ENCODE data around the gene PRM3.

The PRM3 gene

DNA sequence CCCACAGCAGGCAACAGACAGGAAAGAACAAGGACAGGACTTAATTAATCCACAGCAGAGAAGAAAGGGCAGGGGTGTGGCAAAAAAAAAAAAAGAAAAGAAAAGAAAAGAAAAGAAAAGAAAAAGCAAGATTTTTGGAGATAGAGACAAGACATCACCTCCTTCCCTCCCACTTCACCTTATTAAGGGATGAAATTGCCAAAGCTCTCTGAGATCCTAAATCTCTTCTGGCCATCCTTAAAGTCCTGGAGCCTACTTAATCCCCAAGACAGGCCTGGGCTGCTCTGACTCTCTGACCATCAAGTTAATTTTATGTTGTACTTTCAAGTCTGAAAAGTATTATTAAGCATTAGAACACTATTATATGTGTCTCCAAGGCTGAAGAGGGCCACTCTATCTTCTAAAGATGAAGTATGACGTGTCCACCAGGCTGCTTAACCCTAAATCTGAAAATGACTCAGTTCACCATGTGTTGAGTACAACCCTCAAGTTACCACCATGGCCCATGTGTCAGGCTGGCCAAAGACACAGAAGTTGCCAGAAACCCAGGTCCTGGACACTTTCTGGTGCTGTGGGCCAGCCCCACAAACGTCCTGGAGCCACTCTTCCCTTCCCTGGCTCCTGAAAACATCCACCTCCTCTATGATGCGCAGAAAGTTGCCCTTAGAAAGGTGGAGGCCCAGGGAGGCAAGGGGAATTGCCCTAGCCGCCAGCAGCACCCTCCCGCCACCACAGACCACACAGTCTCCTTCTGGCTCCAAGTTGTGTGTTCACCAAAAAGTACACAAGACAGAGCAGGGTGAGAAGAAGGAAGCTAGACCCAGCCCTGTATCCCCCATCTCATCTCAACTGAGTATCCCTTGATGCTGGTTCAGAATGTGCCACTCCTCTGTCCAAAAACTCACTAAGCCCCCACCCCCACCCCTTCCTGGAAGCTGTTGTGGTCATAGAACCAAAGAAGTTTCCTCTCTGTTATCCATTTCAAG, 20.1 kb downstream of the PRM3 start:
- TF ChIP-seq, protein P1, sequence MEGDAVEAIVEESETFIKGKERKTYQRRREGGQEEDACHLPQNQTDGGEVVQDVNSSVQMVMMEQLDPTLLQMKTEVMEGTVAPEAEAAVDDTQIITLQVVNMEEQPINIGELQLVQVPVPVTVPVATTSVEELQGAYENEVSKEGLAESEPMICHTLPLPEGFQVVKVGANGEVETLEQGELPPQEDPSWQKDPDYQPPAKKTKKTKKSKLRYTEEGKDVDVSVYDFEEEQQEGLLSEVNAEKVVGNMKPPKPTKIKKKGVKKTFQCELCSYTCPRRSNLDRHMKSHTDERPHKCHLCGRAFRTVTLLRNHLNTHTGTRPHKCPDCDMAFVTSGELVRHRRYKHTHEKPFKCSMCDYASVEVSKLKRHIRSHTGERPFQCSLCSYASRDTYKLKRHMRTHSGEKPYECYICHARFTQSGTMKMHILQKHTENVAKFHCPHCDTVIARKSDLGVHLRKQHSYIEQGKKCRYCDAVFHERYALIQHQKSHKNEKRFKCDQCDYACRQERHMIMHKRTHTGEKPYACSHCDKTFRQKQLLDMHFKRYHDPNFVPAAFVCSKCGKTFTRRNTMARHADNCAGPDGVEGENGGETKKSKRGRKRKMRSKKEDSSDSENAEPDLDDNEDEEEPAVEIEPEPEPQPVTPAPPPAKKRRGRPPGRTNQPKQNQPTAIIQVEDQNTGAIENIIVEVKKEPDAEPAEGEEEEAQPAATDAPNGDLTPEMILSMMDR (IDR thresholded peaks at IDR 0.05): no peak
- Histone ChIP-seq H3K4me3 (no peak overlapping the region), H3K27ac (no peak overlapping the region), H3K27me3 (no peaks in the 10 kb centered on the region), H3K36me3 (no peaks in the 10 kb centered on the region), H3K9me3 (no peaks in the 10 kb centered on the region), H3K4me1 (peaks cover 0 to 35% (median 24%) of the 10 kb centered on the region in 4 donors)
- intact Hi-C loops (cut with DNase I; ENCODE audit: low total_unique reads): no loop called here
- DNase-seq: no peak

- no peak for DNase-seq
- TF ChIP-seq, protein P1 (IDR thresholded peaks at IDR 0.05): no peak
- Histone ChIP-seq H3K4me1 (peaks cover 0 to 34% (median 21%) of the 10 kb centered on the region in 4 donors), H3K4me3 (no peak overlapping the region), H3K27ac (no peak overlapping the region), H3K27me3 (no peaks in the 10 kb centered on the region), H3K9me3 (no peaks in the 10 kb centered on the region), H3K36me3 (no peaks in the 10 kb centered on the region)
- intact Hi-C loops (cut with DNase I; ENCODE audit: low total_unique reads): no loop called here
These were observed 20.9 kb downstream of the PRM3 start for GRCh38 chr16:11252482-11252931.

- Histone ChIP-seq H3K4me1 (peaks cover 0 to 27% (median 14%) of the 10 kb centered on the region in 4 donors), H3K9me3 (no peaks in the 10 kb centered on the region), H3K27me3 (no peaks in the 10 kb centered on the region), H3K36me3 (no peaks in the 10 kb centered on the region), H3K4me3 (no peak overlapping the region), H3K27ac (no peak overlapping the region)
- intact Hi-C loops (cut with DNase I; ENCODE audit: low total_unique reads): no loop called here
- DNase-seq: no peak
- TF ChIP-seq, protein P1 (IDR thresholded peaks at IDR 0.05): no peak
These were observed 21.6 kb downstream of the PRM3 start for GRCh38 chr16:11251525-11252481.

DNA sequence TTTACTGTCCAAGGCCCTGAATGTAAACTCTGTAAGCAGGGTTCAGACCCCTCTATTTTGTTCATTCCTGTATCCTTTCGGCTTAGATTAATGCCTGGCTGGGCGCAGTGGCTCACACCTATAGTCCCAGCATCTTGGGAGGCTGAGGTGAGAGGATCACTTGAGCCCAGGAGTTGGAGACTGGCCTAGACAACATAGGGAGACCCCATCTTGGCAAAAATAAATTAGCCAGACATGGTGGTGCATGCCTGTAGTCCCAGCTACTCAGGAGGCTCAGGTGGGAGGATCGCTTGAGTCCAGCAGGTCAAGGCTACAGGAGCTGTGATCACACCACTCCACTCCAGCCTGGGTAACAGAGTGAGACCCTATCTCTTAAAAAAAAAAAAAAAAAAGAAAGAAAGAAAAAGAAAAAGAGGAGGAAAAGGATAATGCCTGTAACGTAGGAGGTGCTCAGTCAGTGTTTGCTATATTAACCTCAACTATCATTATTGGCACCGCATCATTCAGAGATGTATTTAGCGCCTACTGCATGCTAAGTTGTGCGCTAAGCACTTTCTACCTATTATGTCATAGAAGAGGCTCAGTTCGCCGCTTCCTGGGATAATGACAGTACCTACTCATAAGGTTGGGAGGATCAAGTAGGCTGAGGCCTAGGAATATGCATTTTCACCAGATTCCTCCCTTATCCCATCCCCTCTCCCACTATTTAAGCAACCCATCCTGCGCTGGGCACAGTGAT, 22.5 kb downstream of the PRM3 start:
- intact Hi-C loops (cut with DNase I; ENCODE audit: low total_unique reads): no loop called here
- no peaks in the 10 kb centered on the region for H3K9me3 ChIP-seq
- H3K4me3 ChIP-seq: no peak overlapping the region
- DNase-seq: no peak
- no peaks in the 10 kb centered on the region for H3K27me3 ChIP-seq
- H3K27ac ChIP-seq: no peak overlapping the region
- TF ChIP-seq, protein P1 (IDR thresholded peaks at IDR 0.05): no peak
- peaks cover 0 to 25% (median 13%) of the 10 kb centered on the region in 4 donors for H3K4me1 ChIP-seq
- no peaks in the 10 kb centered on the region for H3K36me3 ChIP-seq
